ENCODE data around the gene KIFC1.

GRCh38 chr6:33375143-33375671 is 16.4 kb upstream of the KIFC1 start:
- TF ChIP-seq EZH2phosphoT487 (IDR thresholded peaks at IDR 0.05) (no peak), CTCF (IDR thresholded peaks at IDR 0.05) (no peak), EZH2 (IDR thresholded peaks at IDR 0.05) (no peak)
